A673 (cell line): Measurements from ENCODE around the gene TFAP2A.

Source experiments
- EZH2 ChIP-seq: fragments of 200-600 bp; sonication (generic); IDR thresholded peaks from 2 replicates; pipeline ENCODE4 v1.6.1; 2017; ENCODE audit warnings: borderline replicate concordance, low read depth, mild to moderate bottlenecking, mixed read lengths, antibody characterized with exemption, low read length; ENCODE audit not compliant: poor library complexity, severe bottlenecking
- TF ChIP-seq, protein P1 (sequence below): fragments of 300-800, 200-600 bp; sonication (generic); conservative IDR thresholded peaks from 2 replicates; pipeline ENCODE4 v1.5.1; 2017; ENCODE audit warnings: low read depth, mild to moderate bottlenecking, antibody characterized with exemption, low read length, moderate library complexity, mixed read lengths

- TF ChIP-seq, protein P1, sequence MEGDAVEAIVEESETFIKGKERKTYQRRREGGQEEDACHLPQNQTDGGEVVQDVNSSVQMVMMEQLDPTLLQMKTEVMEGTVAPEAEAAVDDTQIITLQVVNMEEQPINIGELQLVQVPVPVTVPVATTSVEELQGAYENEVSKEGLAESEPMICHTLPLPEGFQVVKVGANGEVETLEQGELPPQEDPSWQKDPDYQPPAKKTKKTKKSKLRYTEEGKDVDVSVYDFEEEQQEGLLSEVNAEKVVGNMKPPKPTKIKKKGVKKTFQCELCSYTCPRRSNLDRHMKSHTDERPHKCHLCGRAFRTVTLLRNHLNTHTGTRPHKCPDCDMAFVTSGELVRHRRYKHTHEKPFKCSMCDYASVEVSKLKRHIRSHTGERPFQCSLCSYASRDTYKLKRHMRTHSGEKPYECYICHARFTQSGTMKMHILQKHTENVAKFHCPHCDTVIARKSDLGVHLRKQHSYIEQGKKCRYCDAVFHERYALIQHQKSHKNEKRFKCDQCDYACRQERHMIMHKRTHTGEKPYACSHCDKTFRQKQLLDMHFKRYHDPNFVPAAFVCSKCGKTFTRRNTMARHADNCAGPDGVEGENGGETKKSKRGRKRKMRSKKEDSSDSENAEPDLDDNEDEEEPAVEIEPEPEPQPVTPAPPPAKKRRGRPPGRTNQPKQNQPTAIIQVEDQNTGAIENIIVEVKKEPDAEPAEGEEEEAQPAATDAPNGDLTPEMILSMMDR: no peak
- no peak for TF ChIP-seq EZH2
Measured at GRCh38 chr6:10396785-10397184, 18.1 kb downstream of the TFAP2A start.
